ENCODE data around the gene WASF3.
"Not testable (repeated sequence)": the region's sequence is repeated elsewhere in the genome, so short reads cannot be mapped to it uniquely, and the experiment has no call there.

The WASF3 gene

GRCh38 chr13:26721251-26722121 is 164.0 kb downstream of the WASF3 start:
- DNase-seq = no peak

DNA sequence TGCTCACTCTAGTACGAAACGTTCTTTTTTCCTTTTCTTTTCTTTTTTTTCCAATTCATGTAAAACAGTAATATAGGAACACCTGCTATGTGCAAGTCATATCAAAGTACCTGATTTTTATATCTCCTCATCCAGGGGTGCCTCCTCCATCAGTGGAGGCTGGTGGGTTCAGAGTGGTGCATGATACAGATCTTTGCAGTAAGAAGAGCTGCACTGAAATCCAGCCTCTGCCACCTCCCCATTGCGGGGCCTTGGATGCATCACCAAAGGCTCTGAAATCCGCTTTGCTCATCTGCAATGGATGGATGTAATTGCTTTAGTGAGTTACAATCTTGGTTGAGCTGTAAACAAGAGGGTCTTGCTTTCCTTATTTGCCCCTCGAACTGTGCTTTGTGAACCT is 164.8 kb downstream of the WASF3 start:
- DNase-seq = no peak

DNA sequence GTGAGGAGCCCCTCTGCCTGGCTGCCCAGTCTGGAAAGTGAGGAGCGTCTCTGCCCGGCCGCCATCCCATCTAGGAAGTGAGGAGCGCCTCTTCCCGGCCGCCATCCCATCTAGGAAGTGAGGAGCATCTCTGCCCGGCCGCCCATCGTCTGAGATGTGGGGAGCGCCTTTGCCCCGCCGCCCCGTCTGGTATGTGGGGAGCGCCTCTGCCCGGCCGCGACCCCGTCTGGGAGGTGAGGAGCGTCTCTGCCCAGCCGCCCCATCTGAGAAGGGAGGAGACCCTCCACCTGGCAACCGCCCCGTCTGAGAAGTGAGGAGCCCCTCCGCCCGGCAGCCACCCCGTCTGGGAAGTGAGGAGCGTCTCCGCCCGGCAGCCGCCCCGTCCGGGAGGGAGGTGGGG is 166.1 kb downstream of the WASF3 start:
- not testable (repeated sequence) for DNase-seq

DNA sequence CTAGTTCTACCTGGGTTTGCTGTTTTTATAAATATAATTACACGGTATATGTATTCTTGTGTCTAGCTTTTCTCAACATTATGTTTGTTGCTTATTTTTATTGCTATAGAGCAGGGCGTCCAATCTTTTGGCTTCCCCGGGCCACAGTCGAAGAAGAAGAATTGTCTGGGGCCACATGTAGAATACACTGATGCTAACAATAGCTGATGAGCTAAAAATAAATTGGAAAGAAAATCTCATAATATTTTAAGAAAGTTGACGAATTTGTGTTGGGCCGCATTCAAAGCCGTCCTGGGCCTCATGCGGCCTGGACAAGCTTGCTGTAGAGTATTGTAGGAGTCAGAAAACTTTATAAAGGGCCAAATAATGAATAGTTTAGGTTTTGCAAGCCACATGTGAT is 169.2 kb downstream of the WASF3 start:
- DNase-seq = no peak

DNA sequence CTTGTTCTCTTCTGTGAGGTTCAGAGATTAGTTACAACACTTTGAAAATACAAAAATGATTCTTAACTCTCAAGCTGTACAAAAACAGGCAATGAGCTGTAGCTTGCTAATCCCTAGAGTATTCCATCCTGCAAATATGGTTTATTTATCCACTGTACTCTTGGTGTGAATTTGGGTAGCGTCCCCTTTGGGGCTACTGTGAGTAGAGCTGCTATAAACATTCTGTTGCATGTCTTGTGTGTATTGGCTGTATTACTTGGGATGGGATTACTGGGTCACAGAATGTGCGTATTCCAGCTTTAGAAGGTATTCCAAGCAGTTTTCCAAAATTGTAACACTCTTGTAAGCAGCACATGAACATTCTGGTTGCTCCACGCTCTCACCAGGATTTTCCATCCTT is 169.6 kb downstream of the WASF3 start:
- DNase-seq = no peak

- no peak for DNase-seq
Observed at GRCh38 chr13:26727633-26728032, 170.2 kb downstream of the WASF3 start.

GRCh38 chr13:26735677-26736076 is 178.2 kb downstream of the WASF3 start:
- DNase-seq = no peak

All from NCI-H187 treated with DMSO at 0.1 percent for 48 hours (cell line).